H1 (cell line): Measurements from ENCODE around the gene TP73. TPM values are rescaled to one million over a fixed set of nuclear protein-coding genes. Genes with fewer than 3 reads are reported as not detected.

Experiments used
- ASH2L ChIP-seq: fragments of 200-600, 300-600 bp; sonication (generic); IDR thresholded peaks from one replicate; pipeline ENCODE4 v1.7.1; 2017; ENCODE audit warnings: low read length
- RAD21 ChIP-seq, 2 experiments: IDR thresholded peaks in 1 of 2; conservative IDR thresholded peaks in 1 of 2; 2 replicates each; pipeline ENCODE4 v1.6.1; 2011; ENCODE audit warnings: low read depth in 2 of 2, low read length in 2 of 2, improper control_type of control experiment in 1 of 2, inconsistent platforms in 1 of 2, mild to moderate bottlenecking in 1 of 2, moderate library complexity in 1 of 2
- polyA plus RNA-seq, 7 experiments: library from polyadenylated mRNA; depleted of rRNA in 3 of 7; stranded (reverse) in 5 of 7; unstranded in 2 of 7; fragments of >200 nt in 5 of 7; fragments of 200-250 nt in 2 of 7; gene quantifications; 1 replicate in 5 of 7; 2 replicates in 1 of 7; 4 replicates in 1 of 7; pipeline versions ENCODE4 v1.2.1 to v1.2.3, GENCODE V29; 2011 to 2013; ENCODE audit warnings: missing spikeins in 2 of 7, mixed read lengths in 2 of 7
- total RNA-seq: library from RNA; stranded (reverse); fragmentation: NEBNext Ultra II Directional; extraction: Animal tissue kit (Norgen Biotek cat#: 25700); gene quantifications from 2 replicates; pipeline ENCODE4 v1.2.1, GENCODE V29; 2021

The TP73 gene
- total and polyA plus RNA-seq, 2 of the 8 experiments (the other 6 are each of a cell fraction or from before 2014, with no cell fraction given) = 2.6 to 3.1 TPM

DNA sequence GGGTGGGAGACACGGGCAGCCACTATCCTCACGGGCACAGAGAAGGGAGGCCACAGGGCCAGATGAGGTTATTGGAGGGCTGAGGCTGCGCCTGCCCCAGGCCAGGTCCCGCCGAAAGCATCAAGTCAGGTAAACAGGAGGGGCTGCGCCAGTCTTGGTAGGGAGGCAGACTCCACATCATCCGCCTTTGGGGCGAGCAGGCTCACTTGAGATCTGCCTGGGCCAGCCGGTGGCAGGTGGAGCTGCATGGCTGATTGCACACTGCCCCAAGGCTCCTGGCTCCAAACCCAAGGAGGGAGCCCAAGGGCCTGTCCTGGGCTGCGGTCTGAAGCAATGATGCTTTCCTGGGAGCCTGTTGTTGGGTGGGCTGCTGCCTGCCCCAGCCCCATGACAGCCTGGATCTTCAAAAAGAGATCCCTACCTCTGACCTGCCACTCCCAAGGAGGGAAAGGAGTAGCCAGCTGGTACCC, 124.8 kb downstream of the TP73 start (continued):
- TF ChIP-seq RAD21 (IDR thresholded peaks at IDR 0.05 in 1 of 2, conservative IDR thresholded peaks at IDR 0.05 in 1 of 2; ENCODE audit: low read depth in 2 of 2, low read length in 2 of 2) (no peak), ASH2L (no peak)
